ENCODE results near the gene CCIN.
A peak's percentile ranks its signal among the peaks of the same experiment; 100 is the strongest.

CCIN gene

DNA sequence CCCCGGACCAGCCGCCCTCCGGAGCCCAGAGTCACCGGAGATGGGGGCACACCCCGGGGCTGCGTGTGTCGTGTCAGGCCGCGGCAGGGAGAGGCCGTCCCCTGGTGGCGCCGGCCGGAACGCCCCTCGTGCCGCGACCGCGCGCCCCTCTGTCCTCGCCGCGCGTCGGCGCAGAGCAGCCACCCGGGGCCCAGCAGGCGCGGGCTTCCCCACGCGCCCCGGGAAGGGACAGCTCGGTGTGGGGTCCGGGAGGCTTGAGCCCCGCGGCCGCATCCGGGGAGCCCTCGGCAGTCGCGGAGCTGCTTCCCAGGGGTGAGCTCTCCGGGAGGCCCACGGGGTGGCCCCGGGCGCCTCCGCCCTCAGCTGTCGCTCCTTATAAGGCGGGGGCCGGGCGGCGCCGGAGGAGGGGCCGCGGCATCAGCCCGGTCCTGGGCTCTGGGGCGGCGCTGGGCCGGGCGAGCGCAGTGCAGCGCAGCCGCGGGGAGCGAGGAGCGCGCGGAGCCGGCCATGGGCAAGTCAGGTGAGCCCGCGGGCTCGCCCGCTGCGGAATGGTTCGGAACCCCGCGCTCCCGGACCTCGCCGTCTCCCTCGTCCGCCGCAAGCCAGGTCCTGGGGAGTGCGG, 32.8 kb upstream of the CCIN start, which contains the start of gene GLIPR2:
Gene GLIPR2 (plus strand): TSS at position 462 of the 622 bp plus-strand sequence. CDS start 46 bp downstream, at position 508.
- TF ChIP-seq, protein P1, sequence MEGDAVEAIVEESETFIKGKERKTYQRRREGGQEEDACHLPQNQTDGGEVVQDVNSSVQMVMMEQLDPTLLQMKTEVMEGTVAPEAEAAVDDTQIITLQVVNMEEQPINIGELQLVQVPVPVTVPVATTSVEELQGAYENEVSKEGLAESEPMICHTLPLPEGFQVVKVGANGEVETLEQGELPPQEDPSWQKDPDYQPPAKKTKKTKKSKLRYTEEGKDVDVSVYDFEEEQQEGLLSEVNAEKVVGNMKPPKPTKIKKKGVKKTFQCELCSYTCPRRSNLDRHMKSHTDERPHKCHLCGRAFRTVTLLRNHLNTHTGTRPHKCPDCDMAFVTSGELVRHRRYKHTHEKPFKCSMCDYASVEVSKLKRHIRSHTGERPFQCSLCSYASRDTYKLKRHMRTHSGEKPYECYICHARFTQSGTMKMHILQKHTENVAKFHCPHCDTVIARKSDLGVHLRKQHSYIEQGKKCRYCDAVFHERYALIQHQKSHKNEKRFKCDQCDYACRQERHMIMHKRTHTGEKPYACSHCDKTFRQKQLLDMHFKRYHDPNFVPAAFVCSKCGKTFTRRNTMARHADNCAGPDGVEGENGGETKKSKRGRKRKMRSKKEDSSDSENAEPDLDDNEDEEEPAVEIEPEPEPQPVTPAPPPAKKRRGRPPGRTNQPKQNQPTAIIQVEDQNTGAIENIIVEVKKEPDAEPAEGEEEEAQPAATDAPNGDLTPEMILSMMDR (IDR thresholded peaks at IDR 0.05; ENCODE audit: borderline replicate concordance, insufficient read depth, low read depth, low read length), result peak; percentile 31; the same call in 1 of the 2 replicates
- H3K4me3 ChIP-seq (ENCODE audit: low read depth, low read length), result peak within 1 kb of the TSS; percentile 68

DNA sequence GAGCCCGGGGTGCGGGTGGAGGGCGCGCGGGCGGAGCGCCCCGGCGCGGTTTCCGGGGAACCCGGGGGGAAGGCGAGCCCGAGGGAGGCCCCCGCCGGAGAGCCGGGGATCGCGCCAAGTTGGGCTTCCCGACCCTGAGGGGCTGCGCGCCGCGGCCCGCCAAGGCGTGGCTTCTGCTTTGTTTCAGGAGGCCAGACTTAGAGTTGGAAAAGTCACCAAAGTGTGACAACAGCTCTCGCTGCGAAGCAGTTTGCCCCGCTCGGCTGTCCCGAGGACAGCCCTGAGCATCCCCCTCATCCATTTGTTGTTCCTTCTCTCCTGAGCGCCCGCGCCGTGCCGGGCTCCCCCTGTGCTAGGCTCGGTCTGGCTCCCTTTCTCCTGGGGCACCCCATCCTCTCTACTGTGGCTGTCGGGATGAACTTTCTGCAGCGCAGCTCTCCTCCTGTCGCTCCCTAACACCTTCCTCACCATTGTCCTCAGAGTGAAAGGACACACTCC, 32.2 kb upstream of the CCIN start:
- peak overlapping the region; percentile 68 for H3K4me3 ChIP-seq (ENCODE audit: low read depth, low read length)
- TF ChIP-seq, protein P1 (IDR thresholded peaks at IDR 0.05; ENCODE audit: borderline replicate concordance, insufficient read depth, low read depth, low read length), result no peak

DNA sequence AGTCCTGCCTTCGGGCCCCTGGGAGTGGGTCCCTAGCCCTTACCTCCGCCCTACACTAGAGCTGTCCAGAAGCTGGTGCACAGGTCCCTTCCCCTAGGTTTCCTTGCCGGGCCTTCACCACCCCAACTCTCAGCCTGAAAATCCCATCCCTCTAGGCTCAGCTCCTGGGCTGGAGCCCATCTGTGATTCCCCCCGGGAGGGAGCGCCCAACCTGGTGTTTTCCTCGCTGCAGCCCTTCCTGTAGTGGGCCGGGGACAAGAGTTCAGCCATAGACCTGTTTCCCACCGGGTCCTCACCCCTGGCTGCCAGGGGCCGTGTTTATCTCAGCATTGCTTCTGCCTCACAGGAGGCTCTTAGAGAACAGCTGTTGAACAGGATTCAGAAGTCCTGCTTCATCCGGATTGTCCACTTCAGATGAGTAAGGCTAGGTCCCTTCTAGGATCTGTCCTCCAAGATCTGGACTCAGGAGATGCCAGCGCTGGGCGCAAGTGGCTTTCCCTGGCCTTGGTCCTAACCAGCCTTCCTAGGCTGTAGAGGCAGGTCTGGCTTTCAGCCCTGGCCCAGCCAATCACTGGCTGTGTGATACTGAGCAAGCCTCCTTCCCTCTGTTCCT, 31.7 kb upstream of the CCIN start:
- TF ChIP-seq, protein P1 (IDR thresholded peaks at IDR 0.05; ENCODE audit: borderline replicate concordance, insufficient read depth, low read depth, low read length), result no peak
- peak overlapping the region; percentile 68 for H3K4me3 ChIP-seq (ENCODE audit: low read depth, low read length)

DNA sequence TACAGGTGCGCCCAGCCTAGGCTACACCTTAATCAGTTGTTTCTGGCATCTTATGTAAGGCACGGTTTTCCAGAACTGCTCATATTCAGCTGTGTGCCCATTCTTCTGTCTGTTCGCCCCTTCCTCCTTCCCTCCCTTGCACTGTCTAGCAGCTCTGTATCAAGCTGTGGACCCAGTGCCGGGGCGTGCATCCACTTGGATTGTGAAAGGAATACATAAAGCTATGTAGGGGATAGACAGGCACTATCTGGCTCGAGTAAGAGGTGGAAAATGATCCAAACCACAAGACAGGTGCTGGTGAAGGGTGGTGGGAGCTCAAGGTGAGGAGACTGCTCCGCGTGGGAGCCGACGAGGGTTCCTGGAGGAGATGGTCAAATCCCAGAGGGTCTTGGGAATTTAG, 30.7 kb upstream of the CCIN start:
- H3K4me3 ChIP-seq (ENCODE audit: low read depth, low read length), result no peak overlapping the region
- TF ChIP-seq, protein P1 (IDR thresholded peaks at IDR 0.05; ENCODE audit: borderline replicate concordance, insufficient read depth, low read depth, low read length), result no peak

DNA sequence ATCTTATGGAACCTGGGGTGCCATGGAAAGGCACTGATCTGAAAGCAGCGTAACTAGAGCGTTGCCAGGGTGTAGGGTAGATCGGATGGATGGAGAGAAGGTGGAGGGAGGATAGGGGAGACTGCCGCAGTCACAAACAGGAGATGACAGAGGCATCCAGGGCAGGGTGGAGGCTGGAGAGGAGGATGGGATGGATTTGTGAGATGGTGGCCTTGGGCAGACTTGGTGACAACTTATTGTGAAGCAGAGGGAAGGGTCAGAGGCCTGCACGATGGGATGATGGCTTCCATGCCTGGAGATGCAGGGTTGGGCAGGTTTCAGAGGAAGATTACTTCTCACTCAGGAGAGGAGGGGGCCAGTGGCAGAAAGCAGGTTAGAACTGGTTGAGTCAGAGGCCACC, 30.3 kb upstream of the CCIN start:
- TF ChIP-seq, protein P1 (IDR thresholded peaks at IDR 0.05; ENCODE audit: borderline replicate concordance, insufficient read depth, low read depth, low read length), result no peak
- no peak overlapping the region for H3K4me3 ChIP-seq (ENCODE audit: low read depth, low read length)

DNA sequence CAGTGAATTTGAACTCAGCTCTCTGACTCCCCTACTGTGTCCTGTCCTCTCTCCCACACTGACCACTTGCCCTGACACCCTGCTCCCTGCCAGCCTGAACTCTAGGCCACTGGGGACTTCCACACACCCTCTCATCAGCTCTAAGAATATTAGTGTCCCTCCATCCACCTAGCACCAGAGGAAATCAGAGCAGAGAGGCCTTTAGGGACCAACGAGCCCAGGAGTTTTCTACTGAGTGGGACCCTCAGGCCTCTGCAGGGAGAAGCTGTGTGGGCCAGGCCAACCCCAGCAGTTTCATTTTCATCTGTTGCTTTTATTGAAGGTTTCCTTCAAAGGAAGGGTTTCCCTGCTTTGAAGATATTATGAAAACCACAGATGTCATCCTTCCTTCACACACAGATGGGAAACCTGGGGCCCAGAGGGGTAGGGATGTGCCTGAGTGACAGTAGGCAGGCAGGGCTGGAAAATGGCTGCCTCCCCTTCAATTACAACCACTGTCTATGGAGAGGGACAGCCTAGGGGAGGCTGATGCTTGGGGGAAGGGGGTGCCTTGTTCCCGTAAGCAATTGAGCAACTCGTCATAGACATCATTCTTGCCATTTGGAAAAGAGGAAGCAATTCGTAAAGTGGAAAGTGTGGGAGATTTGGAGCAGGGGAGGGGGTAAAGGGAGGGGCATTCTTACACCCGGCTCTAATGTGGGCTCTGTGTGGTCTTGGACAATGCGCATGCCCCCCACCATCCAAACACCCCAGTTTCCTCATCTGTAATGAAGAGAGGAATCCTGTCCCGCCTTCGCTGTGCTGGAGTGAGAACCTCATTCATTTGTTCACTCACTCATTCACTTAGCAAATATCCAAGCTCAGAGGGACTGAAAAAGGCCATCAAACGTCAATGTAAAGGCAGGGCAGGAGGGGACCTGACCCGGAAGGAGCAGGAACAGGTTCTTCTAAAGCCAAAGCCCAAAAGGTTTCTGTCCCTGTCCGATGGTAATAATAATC, 28.8 kb upstream of the CCIN start:
- TF ChIP-seq, protein P1 (IDR thresholded peaks at IDR 0.05; ENCODE audit: borderline replicate concordance, insufficient read depth, low read depth, low read length), result no peak
- H3K4me3 ChIP-seq (ENCODE audit: low read depth, low read length), result no peak overlapping the region
